NCI-H460 (cell line): ENCODE results near the gene MBOAT2. TPM values are rescaled to one million over a fixed set of nuclear protein-coding genes. Genes with fewer than 3 reads are reported as not detected.
A peak's percentile ranks its signal among the peaks of the same experiment; 100 is the strongest.

Experiments used
- DNase-seq: peaks from one replicate; pipeline ENCODE4 v3.0.0-alpha.2; 2016; ENCODE audit warnings: low read depth; ENCODE audit errors: extremely low read depth
- total RNA-seq: library from RNA; depleted of rRNA; stranded (reverse); fragments of >200 nt; shearing (Covaris generic); gene quantifications from 2 replicates; pipeline ENCODE4 v1.2.3, GENCODE V29; 2014; rRNA removed

MBOAT2 gene
- total RNA-seq, 1 experiment from 2014 or later = 4.9 TPM

- DNase-seq = no peak
These were observed 169.6 kb downstream of the MBOAT2 start for GRCh38 chr2:8833853-8834252.

DNA sequence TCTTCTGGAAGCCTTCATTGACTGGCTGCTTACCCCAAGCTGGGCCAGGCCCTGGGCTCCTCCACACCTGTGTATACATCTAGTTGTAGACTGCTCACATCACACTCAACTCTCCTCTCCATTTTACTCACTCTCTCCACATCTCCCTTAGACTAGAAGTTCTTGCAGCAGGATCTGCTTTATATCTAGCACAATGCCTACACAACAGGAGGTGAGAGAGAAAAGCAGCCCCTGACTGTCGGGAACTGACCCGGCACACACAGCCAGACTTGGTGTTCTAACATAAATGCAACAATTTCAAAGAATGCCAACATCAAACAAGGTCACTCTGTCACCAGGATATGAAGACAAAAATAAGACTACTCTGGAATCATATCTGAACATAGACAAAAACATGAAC, 172.0 kb downstream of the MBOAT2 start:
- DNase-seq = no peak

DNA sequence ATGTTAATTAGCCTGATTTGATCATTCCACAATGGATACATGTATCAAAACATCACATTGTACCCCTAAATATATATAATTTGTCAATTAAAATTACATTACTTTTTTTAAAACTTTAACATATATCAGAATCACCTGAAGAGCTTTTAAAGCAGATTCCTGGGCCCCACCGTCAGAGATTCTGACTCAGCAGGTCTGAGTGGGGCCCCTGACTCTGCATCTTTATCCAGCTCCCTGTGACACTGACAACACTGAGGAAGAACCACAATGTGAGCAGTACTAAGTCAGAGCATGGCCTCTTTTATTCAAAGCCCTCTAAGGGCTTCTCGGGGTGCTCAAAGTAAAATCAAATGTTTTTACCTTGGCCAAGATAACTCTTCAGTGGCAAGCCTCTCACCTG, 175.8 kb downstream of the MBOAT2 start:
- no peak for DNase-seq

DNA sequence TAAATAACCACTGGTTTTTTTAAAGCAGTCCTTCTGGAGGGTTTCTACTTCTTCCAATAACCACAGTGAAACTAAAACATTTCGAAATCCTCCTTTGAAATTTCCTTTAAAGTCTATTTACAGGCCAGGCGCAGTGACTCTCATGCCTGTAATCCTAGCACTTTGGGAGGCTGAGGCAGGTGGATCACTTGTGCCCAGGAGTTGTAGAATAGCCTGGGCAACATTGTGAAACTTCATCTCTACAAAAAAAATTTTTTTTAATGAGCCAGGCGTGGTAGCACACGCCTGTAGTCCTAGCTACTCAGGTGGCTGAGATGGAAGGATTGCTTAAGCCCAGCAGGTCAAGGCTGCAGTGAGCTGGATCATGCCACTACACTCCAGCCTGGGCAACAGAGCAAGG, 181.3 kb downstream of the MBOAT2 start:
- no peak for DNase-seq

DNA sequence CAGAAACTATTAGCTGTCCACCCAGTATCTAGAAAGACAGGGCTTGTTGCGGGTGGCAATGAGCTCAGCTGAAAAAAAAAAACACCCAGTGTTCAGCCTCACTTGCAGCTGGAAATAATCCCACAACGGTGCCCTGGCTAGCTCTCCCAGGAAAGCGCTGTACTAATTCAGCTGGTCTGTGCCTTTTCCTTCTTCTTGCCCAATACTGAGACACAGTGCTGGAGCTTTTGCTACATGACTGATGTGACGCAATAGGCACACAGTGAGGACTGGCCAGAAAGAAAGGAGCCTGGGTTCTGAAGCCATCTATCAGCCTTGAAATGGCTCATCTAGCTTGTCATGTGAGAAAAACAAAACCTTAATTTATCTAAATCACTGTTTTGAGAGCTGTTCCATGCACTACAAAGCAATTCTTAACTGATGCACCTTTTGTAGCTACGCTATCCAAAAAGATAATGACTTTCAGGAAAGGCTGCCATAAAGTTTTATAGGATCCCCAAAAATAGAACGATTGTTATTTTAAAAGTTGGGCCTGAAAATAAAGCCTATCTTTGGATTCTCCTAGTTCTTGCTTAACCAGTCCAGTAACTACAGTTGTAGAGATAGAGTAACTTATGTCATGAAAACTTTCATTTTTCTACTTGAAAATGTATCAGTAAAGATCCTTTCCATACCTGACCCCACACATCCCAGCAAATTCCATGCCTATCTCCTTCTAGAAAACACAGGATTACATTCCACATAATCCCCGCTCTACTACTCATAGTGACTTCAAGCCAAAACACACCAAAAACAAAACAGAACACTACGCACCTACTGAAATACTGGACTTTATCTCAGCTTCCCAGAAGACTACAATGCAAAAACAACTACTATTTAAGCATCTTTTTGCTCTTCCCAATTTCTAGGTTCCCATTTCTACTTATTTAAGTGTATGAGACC, 181.9 kb downstream of the MBOAT2 start:
- DNase-seq = no peak

GRCh38 chr2:8819948-8820347, 183.5 kb downstream of the MBOAT2 start:
- no peak for DNase-seq

DNA sequence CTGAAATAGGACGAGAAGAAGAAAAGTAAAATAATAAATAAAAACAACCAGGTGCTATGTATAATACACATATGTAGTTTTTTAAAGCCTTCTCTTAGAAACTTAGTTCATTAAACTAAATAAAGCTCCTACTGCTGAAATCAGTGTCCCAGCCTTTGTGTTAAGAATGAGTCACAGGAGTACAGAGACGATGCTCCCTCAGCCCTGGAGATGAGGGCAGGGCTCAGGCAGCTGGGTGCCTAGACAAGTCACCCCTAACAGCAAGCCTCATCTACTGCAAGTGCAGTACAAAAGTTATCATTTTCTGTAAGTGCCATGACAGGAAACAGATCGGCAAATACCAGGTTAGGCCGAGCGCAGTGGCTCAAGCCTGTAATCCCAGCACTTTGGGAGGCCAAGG, 184.3 kb downstream of the MBOAT2 start:
- DNase-seq = no peak

GRCh38 chr2:8817221-8817620, 186.3 kb downstream of the MBOAT2 start:
- DNase-seq = no peak

GRCh38 chr2:8806885-8807704, 196.4 kb downstream of the MBOAT2 start:
- no peak for DNase-seq

GRCh38 chr2:8805278-8806210, 197.9 kb downstream of the MBOAT2 start:
- no peak for DNase-seq

DNA sequence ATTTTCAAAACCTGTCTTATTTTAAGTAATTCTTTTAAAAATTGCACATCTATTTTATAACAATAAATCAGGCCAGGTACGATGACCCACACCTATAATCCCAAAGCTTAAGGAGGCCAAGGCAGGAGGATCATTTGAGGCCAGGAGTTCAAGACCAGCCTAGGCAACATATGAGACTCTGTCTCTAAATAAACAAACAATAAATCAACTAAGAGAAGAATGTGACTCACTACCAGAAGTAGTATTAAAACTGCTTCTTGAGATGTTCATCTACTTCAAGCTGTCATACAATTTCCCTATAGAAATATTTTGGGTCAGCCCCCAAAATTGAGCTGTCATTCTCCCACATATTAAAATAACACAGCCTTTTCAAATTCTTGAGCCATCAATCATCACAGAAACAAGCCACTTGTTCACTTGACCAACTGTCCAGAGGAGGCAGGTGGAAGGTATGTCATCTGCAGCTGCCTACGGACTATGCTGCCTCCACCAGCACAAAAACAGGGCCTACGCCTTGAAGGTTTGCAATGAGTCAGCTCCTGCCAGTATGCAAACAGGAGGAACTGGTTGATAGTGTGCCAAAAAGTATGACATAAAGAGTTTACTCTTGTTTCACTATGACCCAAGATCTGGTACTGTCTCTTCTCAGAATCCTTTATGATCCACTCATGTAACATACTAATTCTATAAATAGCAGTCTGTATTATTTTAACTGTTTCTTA, 199.7 kb downstream of the MBOAT2 start:
- DNase-seq = peak; percentile 84

DNA sequence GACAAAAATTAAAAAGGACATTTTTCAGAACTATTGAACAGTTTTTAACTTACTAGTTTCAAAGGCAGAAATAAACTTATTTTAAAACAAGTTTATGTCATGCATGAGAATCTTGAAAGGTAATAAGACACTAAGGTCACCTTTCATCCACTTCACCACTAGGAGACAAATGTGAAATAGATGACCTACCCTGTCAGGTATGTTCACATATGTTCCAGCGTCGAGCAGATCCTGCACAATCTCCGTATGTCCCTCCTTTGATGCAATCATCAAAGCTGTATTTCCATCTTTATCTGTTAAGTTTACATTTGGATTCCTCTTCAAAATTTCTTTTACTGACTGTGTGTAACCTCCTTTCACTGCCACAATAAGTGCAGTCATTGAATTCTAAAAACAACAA, 200.7 kb downstream of the MBOAT2 start:
- no peak for DNase-seq

Other genes with a start within 250 kb of the MBOAT2 start
- 37.2 and 38.9 TPM in 2 replicates for gene KIDINS220, start 166.1 kb downstream of the MBOAT2 start, total RNA-seq
- 34.2 and 34.7 TPM in 2 replicates for gene ASAP2, start 203.1 kb upstream of the MBOAT2 start, total RNA-seq